KMS-11 (cell line): Measurements from ENCODE around the gene COX6B2.

Experiments used
- H2AFZ ChIP-seq: fragments of 200-600 bp; sonication (generic); 2 replicates; pipeline ENCODE4 v1.6.1; 2016; ENCODE audit warnings: antibody characterized with exemption, mixed run types, low read depth
- H3K27ac ChIP-seq: fragments of 200-600 bp; sonication (generic); 2 replicates; pipeline ENCODE4 v1.6.1; 2016; ENCODE audit warnings: mild to moderate bottlenecking, mixed run types
- H3K27me3 ChIP-seq: fragments of 200-600 bp; sonication (generic); 2 replicates; pipeline ENCODE4 v1.6.1; 2017; ENCODE audit warnings: mild to moderate bottlenecking, low read depth, mixed run types, moderate library complexity; ENCODE audit not compliant: insufficient read depth
- H3K36me3 ChIP-seq: fragments of 200-600 bp; sonication (generic); 2 replicates; pipeline ENCODE4 v1.6.1; 2017; ENCODE audit warnings: mild to moderate bottlenecking, mixed run types; ENCODE audit not compliant: insufficient read depth
- H3K4me1 ChIP-seq: fragments of 200-600 bp; sonication (generic); 2 replicates; pipeline ENCODE4 v1.6.1; 2016; ENCODE audit warnings: mild to moderate bottlenecking, low read depth, mixed run types; ENCODE audit not compliant: poor library complexity, severe bottlenecking
- H3K4me2 ChIP-seq: fragments of 200-600 bp; sonication (generic); 2 replicates; pipeline ENCODE4 v1.7.0; 2016; ENCODE audit warnings: mild to moderate bottlenecking, mixed run types
- H3K4me3 ChIP-seq: fragments of 200-600 bp; sonication (generic); IDR thresholded peaks from 2 replicates; pipeline ENCODE4 v1.6.1; 2017; ENCODE audit warnings: low read depth, low read length, mixed read lengths; ENCODE audit not compliant: insufficient read depth
- H3K79me2 ChIP-seq: fragments of 200-600 bp; sonication (generic); 2 replicates; pipeline ENCODE4 v1.6.1; 2016; ENCODE audit warnings: low read depth, mixed run types; ENCODE audit not compliant: insufficient read depth
- H3K9ac ChIP-seq: fragments of 200-600 bp; sonication (generic); 2 replicates; pipeline ENCODE4 v1.6.1; 2016; ENCODE audit warnings: mild to moderate bottlenecking, mixed run types
- H4K20me1 ChIP-seq: fragments of 200-600 bp; sonication (generic); 2 replicates; pipeline ENCODE4 v1.6.1; 2016; ENCODE audit warnings: mild to moderate bottlenecking, mixed run types; ENCODE audit not compliant: insufficient read depth
- TF ChIP-seq, protein P1 (sequence below): fragments of 200-600 bp; sonication (generic); conservative IDR thresholded peaks from 2 replicates; pipeline ENCODE4 v1.6.1; 2017; ENCODE audit warnings: low read depth, mild to moderate bottlenecking, antibody characterized with exemption, low read length, moderate library complexity, mixed read lengths

COX6B2 gene

DNA sequence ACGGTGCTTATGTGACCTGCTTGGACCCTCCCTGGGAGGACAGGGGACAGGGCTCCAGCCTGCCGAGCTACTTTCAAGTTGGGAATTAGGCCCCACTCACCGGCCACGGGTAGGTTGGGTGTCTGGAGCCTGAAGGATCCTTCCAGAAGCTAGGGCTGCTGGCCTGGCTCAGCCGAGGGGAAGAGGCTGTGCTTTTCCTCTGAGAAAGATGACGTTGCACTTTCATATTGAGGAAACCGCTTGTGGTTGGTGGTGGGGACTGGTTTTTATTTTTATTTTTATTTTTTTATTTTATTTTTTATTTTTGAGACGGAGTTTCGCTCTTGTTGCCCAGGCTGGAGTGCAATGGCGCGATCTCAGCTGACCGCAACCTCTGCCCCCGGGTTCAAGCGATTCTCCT, 29.3 kb downstream of the COX6B2 start, which contains the start of gene TMEM150B:
Gene TMEM150B (minus strand): TSS at position 170 of the 400 bp plus-strand sequence. CDS start 4,305 bp downstream, outside the sequence.
- Histone ChIP-seq H3K36me3 (no peaks in the 10 kb centered on the region), H3K79me2 (no peaks in the 10 kb centered on the region), H4K20me1 (no peaks in the 10 kb centered on the region), H3K27me3 (no peaks in the 10 kb centered on the region; the same call in 1 of the 2 replicates), H3K9ac (no peak within 1 kb of the TSS), H3K4me1 (peaks cover 12% of the 10 kb centered on the region), H3K27ac (no peak within 1 kb of the TSS), H3K4me3 (no peak within 1 kb of the TSS), H2AFZ (peak within 1 kb of the TSS; percentile 44; the same call in 1 of the 2 replicates), H3K4me2 (no peak within 1 kb of the TSS)
- TF ChIP-seq, protein P1, sequence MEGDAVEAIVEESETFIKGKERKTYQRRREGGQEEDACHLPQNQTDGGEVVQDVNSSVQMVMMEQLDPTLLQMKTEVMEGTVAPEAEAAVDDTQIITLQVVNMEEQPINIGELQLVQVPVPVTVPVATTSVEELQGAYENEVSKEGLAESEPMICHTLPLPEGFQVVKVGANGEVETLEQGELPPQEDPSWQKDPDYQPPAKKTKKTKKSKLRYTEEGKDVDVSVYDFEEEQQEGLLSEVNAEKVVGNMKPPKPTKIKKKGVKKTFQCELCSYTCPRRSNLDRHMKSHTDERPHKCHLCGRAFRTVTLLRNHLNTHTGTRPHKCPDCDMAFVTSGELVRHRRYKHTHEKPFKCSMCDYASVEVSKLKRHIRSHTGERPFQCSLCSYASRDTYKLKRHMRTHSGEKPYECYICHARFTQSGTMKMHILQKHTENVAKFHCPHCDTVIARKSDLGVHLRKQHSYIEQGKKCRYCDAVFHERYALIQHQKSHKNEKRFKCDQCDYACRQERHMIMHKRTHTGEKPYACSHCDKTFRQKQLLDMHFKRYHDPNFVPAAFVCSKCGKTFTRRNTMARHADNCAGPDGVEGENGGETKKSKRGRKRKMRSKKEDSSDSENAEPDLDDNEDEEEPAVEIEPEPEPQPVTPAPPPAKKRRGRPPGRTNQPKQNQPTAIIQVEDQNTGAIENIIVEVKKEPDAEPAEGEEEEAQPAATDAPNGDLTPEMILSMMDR: no peak

GRCh38 chr19:55324662-55325061, 29.9 kb downstream of the COX6B2 start:
- no peaks in the 10 kb centered on the region for H3K79me2 ChIP-seq
- no peak overlapping the region for H3K27ac ChIP-seq
- TF ChIP-seq, protein P1: no peak
- no peaks in the 10 kb centered on the region for H4K20me1 ChIP-seq
- H3K27me3 ChIP-seq: no peaks in the 10 kb centered on the region; the same call in 1 of the 2 replicates
- H3K36me3 ChIP-seq: no peaks in the 10 kb centered on the region
- H3K4me1 ChIP-seq: peaks cover 12% of the 10 kb centered on the region
- no peak overlapping the region for H3K4me3 ChIP-seq
- H2AFZ ChIP-seq: peak overlapping the region; percentile 44; the same call in 1 of the 2 replicates
- no peak overlapping the region for H3K4me2 ChIP-seq
- no peak overlapping the region for H3K9ac ChIP-seq

DNA sequence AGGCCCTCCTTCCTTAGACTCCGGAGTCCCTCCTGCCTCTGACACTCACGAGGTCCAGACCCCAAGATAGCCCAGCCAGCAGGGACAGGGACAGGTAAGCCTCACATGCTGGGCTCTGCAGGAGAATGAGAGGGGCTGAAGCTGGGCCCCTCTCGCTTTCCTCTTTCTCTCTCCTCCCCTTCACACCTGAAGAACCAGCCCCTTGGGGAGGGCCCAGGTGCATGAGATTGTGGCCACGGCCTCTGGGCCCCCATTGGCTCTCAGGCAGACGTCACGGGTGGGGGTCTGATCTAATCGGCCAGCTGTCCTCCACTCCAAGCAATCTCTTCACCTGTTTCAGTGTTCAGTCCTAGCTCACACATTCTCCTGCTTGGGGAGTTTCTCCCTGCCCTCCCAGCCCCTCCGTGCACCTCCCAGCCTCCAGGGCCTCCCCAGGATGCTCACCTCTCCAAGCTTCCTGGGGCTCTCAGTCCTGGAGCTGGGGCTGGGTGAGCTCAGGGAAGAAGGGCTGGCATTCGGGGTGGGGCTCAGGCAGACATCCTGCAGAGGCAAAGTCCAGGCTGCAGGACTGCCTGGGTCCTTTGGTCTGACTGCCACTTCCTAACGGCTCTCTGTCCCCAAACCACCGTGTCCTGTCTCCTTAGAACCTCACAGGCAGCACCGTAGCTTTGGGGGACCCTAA, 32.2 kb downstream of the COX6B2 start:
- no peak overlapping the region for H3K4me3 ChIP-seq
- H3K9ac ChIP-seq: no peak overlapping the region
- H3K36me3 ChIP-seq: no peaks in the 10 kb centered on the region
- no peaks in the 10 kb centered on the region for H4K20me1 ChIP-seq
- H3K79me2 ChIP-seq: no peaks in the 10 kb centered on the region
- H3K27me3 ChIP-seq: no peaks in the 10 kb centered on the region; the same call in 1 of the 2 replicates
- H3K4me2 ChIP-seq: no peak overlapping the region
- peaks cover 12% of the 10 kb centered on the region for H3K4me1 ChIP-seq
- no peak overlapping the region for H3K27ac ChIP-seq
- no peak overlapping the region for H2AFZ ChIP-seq
- TF ChIP-seq, protein P1: no peak

GRCh38 chr19:55321466-55322137, 32.9 kb downstream of the COX6B2 start:
- Histone ChIP-seq H3K27me3 (no peaks in the 10 kb centered on the region; the same call in 1 of the 2 replicates), H2AFZ (no peak overlapping the region), H3K9ac (no peak overlapping the region), H3K4me2 (no peak overlapping the region), H4K20me1 (no peaks in the 10 kb centered on the region), H3K4me1 (peaks cover 12% of the 10 kb centered on the region), H3K27ac (no peak overlapping the region), H3K36me3 (no peaks in the 10 kb centered on the region), H3K79me2 (no peaks in the 10 kb centered on the region), H3K4me3 (no peak overlapping the region)
- TF ChIP-seq, protein P1: no peak
